Measurements from ENCODE around the gene PTGR2.
"Not testable (repeated sequence)": the region's sequence is repeated elsewhere in the genome, so short reads cannot be mapped to it uniquely, and the experiment has no call there.

PTGR2 gene

GRCh38 chr14:73887694-73888459 is 36.2 kb downstream of the PTGR2 start:
- DNase-seq = no peak

GRCh38 chr14:73888460-73888725 is 36.8 kb downstream of the PTGR2 start:
- DNase-seq = no peak

GRCh38 chr14:73888971-73889370 is 37.3 kb downstream of the PTGR2 start:
- DNase-seq = no peak

GRCh38 chr14:73889376-73889775 is 37.7 kb downstream of the PTGR2 start:
- no peak for DNase-seq

GRCh38 chr14:73894180-73894687 is 42.6 kb downstream of the PTGR2 start:
- DNase-seq = not testable (repeated sequence)

- no peak for DNase-seq
Observed at GRCh38 chr14:73895939-73896338, 44.3 kb downstream of the PTGR2 start.

GRCh38 chr14:73896521-73896920 is 44.9 kb downstream of the PTGR2 start:
- no peak for DNase-seq

GRCh38 chr14:73903028-73903427 is 51.4 kb downstream of the PTGR2 start:
- no peak for DNase-seq

GRCh38 chr14:73909681-73910080 is 58.0 kb downstream of the PTGR2 start:
- no peak for DNase-seq

- no peak for DNase-seq
Observed at GRCh38 chr14:73913256-73913655, 61.6 kb downstream of the PTGR2 start.

GRCh38 chr14:73916324-73916723 is 64.7 kb downstream of the PTGR2 start:
- DNase-seq = no peak

- not testable (repeated sequence) for DNase-seq
Observed at GRCh38 chr14:73919457-73919856, 67.8 kb downstream of the PTGR2 start.

- no peak for DNase-seq
Observed at GRCh38 chr14:73924337-73924736, 72.7 kb downstream of the PTGR2 start.
